GM18505 (cell line): ENCODE data around the gene NRL.

Source experiments
- ATAC-seq: cut with Tn5 transposase; IDR thresholded peaks from one replicate; pipeline ENCODE4 v1.9.1; 2021; ENCODE audit not compliant: unreplicated experiment
- POLR2A ChIP-seq: IDR thresholded peaks from 4 replicates; pipeline ENCODE4 v1.6.1; 2011; ENCODE audit warnings: borderline replicate concordance; ENCODE audit not compliant: insufficient read depth, insufficient read length; ENCODE audit errors: extremely low read depth

Gene NRL

DNA sequence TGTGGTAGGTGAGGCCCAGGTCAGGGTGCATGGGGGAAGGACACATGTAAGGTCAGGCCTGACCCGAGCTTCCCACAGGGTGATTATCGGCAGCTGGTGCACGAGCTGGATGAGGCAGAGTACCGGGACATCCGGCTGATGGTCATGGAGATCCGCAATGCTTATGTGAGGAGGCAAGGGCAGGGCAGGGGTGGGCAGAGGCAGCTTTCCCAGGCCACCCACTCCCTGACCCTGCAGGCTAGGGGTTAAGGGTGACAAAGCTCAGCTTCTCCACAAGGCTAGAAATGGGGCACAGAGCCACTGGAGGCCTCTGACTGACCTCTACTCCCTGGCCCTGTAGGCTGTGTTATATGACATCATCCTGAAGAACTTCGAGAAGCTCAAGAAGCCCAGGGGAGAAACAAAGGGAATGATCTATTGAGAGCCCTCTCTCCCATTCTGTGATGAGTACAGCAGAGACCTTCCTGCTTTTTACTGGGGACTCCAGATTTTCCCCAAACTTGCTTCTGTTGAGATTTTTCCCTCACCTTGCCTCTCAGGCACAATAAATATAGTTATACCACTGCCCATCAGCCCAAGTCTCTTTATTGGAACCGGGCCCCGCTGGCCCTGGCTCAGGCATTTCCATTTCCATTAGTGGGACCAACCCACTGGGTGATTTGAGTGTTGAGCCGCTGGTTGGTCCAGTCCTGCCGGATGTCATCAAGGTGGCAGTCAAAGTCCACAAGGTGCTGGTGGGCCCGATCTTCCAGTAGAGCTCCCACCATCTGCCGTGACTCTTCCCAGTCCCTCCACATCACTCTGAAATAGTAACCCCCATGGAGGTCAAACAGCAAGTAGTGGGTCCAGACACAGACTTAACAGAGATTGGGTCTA, 23.9 kb upstream of the NRL start:
- no peak for ATAC-seq
- no peak for TF ChIP-seq POLR2A

DNA sequence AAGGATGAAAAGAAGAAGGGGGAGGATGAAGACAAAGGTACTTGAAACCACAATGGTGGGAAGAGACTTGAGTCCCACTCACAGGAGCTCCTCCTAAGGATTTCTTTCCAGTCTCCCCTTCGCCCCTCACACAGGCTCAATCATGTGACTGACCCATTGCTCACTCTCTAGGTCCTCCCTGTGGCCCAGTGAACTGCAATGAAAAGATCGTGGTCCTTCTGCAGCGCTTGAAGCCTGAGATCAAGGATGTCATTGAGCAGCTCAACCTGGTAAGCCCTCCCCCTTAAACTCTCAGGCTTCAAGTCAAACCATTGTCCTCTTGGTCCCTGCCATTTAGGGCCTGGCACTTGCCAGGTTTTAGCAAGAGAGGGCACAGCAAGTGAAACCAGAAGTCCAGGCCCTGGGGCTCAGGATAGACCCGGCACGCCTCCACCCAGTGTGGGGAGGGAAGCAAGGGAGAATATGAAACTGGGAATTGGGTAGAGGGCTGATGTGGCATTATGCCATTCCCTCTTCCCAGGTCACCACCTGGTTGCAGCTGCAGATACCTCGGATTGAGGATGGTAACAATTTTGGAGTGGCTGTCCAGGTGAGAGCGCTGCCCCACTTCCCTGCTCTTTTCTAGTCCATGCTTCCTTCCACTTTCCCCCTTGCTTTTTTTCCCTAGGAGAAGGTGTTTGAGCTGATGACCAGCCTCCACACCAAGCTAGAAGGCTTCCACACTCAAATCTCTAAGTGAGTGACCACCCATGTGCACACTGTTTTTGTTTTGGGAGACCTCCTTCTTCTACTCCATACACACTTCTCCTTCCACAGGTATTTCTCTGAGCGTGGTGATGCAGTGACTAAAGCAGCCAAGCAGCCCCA, 23.0 kb upstream of the NRL start:
- no peak for ATAC-seq
- no peak for TF ChIP-seq POLR2A

DNA sequence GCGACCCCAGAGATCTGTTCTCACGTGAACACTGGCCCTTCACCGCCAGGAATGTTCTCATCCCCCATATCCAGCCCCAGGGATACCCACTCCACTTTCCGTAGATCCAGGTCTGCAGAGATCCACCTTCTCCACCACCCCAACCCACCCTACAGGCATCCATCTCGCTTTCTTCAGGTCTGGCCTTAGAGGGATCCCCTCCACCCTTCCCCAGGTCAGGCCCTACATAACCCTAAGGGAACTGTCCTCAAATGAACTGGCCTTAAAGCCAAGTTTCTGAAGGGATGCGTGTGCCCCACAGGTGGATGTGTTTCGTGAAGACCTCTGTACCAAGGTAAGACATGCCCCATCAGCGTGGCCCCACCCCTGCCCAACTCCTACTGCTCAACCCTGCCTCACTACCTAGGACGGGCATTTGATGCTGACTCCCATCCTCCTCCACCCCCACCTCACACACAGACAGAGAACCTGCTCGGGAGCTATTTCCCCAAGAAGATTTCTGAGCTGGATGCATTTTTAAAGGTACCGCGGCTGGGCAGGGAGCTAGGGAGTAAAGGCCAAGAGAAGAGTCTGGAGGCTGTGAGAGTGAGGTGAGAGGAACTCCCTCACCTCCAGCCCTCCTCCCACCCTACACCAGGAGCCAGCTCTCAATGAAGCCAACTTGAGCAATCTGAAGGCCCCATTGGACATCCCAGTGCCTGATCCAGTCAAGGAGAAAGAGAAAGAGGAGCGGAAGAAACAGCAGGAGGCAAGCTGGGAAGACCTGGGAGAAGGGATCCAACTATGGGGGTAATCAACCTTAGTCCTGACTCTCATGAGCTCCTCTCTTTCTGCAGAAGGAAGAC, 22.2 kb upstream of the NRL start:
- no peak for TF ChIP-seq POLR2A
- ATAC-seq = no peak

DNA sequence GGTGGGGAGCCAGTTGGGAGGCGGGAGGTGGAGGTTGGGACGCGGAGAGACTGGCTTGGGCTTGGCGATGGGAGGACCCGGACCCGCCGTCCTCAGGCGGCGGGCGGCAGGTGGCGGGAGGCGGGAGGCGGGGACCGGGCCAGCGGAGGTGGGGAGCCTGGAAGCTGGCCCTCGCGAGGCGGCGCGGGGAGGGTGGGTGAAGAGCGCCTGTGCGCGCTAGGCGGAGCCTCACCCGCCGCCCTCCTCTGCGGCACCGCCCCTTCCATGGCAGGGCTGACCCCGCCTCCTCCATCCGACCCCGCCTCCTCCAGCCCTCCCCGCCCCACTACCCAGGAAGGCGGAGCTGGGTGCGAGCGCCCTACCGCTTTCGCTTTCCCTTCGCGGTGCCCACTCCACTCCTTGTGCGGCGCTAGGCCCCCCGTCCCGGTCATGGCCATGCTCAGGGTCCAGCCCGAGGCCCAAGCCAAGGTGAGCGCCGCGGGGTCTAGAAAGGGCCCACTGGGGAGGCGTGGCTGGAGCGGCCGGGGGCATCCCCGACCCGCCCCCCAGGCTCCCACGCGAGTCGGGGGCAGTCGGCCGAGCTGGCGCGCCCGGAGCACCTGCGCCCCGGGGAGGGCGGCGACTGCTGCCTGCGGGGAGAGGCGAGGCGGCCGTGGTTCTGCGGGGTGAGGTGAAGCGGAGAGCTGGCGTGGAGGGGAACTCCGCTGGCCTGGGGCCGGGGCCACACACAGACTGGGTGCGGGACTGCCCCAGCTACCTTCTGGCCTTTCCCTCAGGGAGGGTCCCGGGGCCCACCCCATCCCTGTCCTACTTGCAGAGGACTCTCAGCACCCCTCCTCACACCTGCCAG, 21.3 kb upstream of the NRL start, which contains the start of gene PSME1:
Gene PSME1 (plus strand): TSS at position 361 of the 850 bp plus-strand sequence. CDS start 69 bp downstream, at position 430.
- peak; percentile 85 for ATAC-seq
- peak; percentile 62 for TF ChIP-seq POLR2A

DNA sequence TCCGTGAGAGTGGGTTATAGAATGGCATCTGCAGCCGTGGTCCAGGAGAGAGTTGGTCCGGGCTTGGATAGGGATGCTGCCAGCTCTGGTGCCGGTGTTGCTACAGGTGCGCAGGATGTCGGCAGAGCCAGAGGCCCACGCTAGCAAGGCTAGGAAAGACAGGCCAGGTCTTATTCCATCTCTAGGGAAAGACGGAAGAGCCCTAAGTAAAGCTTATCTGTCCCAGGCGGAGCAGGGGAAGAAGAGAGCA, 20.8 kb upstream of the NRL start:
- no peak for TF ChIP-seq POLR2A
- no peak for ATAC-seq

DNA sequence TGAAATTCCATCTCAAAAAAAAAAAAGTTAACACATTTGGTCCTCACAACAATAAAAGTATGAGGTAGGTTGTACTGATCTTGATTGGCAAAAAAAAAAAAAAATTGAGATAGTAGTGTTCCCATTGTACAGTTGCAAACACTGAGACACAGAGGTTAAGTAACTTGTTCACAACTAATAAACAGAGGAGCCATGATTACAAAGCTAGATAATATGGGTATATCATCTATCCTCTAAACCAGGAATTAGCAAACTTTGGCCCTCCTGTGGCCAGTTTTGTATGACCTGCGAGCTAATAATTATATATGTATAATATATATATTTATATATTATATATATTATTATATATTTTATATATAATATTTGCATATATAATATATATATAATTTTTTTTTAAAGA, 19.0 kb upstream of the NRL start:
- TF ChIP-seq POLR2A = no peak
- no peak for ATAC-seq

DNA sequence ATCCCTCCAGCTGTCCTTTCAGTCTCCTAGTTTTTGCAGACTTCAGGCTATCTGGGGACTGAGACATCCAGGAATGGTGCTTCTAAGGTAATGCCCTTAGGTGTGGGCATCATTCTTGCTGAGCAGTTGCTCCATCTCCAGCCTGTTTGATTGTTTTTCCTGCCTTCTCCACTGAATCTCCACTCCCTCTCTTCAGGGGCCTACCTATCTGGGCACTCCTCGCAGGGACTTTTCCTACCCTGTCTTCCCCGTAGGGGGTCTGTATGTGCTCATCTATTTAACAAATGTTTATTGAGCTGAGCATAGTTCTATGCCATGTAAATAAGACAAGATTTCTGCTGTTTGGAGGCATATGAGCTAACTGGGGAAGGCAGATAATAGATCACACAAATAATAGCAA, 18.2 kb upstream of the NRL start:
- no peak for TF ChIP-seq POLR2A
- ATAC-seq = no peak

DNA sequence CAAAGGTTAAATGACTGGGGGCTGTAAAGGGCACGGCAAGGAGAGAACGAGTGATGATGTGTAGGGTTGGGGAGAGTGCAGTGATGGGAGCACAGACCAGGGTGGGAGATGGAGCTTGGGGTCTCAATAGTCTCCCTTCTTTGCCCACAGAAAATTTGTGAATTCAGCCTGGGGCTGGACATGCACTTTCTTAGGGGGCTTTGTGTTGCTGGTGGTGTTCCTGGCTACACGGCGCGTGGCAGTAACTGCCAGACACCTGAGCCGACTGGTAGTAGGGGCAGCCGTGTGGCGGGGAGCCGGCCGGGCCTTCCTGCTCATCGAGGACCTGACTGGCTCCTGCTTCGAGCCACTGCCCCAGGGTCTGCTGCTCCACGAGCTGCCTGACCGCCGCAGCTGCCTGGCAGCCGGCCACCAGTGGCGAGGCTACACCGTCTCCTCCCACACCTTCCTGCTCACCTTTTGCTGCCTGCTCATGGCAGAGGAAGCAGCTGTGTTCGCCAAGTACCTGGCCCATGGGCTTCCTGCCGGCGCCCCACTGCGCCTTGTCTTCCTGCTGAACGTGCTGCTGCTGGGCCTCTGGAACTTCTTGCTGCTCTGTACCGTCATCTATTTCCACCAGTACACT, 17.4 kb upstream of the NRL start:
- no peak for ATAC-seq
- no peak for TF ChIP-seq POLR2A

DNA sequence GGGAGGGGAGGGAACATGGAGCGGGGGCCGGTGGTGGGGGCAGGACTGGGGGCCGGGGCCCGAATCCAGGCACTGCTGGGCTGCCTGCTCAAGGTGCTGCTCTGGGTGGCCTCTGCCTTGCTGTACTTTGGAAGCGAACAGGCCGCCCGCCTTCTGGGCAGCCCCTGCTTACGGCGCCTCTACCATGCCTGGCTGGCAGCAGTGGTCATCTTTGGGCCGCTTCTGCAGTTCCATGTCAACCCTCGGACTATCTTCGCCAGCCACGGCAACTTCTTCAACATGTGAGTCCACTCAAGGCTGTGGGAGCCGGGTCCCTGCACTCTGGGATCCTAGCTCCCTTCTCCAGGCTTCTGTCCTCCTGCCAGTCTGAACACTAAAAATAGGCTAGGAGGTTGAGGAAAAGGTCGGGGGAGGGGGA, 16.8 kb upstream of the NRL start:
- TF ChIP-seq POLR2A = no peak
- ATAC-seq = no peak

DNA sequence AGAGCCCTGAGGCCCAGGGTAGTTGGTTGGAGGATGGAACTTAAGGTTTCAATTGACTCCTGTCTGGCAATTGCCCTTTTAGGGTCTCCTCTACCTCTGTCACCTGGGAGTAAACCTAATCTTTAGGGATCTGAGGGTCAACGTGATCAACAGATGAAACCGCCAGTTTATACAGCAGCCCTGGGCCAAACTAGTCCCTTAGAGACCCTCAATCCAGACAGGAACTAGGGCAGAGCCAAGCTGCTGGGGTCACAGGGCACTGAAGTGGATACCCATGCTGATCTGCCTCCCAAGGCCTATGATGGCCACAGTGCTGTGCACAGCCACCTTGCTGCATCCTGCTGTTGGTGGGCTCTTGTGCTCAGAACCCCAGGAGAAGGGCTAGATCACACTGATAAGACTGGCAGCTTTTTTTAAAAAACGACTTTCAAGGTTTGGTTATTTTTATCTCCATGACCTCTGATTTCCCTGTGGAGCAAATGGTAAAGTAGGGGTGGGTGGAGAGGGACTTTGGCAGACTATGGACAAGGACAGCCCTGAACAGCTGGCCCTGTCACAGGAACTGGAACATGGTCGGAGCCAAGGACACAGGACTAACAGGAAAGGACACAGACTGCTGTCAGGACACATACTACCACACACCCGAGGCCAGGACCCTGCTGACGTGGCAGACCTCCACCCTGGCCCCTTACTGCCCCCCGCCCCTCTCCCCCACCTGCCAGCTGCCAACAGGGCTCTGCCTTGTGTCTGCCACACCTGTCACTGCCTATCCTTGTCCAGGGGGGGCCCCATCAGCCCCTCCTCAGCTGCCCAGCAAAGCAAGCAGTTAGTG, 16.2 kb upstream of the NRL start:
- ATAC-seq = no peak

DNA sequence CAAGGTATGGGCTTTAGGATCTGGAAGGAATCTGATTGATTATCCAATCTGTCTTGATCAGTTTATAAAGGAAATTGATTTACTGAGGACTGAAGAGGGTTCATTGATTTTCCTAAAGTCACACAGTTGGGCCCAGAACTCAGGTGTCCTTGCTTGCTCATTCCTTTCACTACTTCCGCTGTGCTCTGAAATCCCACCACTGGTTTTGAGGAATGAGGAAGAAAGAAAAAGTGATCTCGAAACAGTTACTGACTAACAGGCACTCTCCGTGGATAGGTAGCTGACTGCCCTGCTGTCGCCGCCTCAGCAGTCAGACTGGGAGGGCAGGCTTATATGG, 15.6 kb upstream of the NRL start, which contains the start of gene FITM1:
Gene FITM1 (plus strand): TSS at position 280 of the 337 bp plus-strand sequence. CDS start 905 bp downstream, outside the sequence.
- no peak for ATAC-seq
- no peak for TF ChIP-seq POLR2A

More for the DNA sequence above, 16.2 kb upstream of the NRL start:
- TF ChIP-seq POLR2A = no peak

DNA sequence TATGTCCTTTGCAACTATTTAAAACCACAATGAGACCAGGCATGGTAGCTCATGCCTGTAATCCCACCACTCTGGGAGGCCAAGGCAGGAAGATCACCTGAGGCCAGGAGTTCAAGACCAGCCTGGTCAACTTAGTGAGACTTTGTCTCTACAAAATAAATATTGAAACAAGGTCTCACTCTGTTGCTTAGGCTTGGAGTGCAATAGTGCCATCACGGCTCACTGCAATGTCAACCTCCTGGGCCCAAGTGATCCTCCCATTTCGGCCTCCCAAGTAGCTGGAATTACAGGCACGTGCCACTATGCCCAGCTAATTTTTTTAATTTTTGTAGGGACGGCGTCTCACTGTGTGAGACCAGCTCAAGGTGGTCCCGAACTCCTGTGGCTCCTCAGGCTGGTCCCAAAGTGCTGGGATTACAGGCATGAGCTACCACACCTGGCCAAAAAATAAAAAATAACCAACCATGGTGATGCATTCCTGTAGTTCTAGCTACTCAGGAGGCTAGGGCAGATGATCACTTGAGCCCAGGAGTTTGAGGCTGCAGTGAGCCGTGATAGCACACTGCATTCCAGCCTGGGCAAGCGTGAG, 14.8 kb upstream of the NRL start:
- no peak for ATAC-seq
- no peak for TF ChIP-seq POLR2A
